ENCODE results near the gene ZNF628.

Gene ZNF628

GRCh38 chr19:55451163-55451964 lies 25.1 kb upstream of the ZNF628 start:
- DNase-seq (ENCODE audit: extremely low read depth, low read depth) = no peak
- TF ChIP-seq, protein P1, sequence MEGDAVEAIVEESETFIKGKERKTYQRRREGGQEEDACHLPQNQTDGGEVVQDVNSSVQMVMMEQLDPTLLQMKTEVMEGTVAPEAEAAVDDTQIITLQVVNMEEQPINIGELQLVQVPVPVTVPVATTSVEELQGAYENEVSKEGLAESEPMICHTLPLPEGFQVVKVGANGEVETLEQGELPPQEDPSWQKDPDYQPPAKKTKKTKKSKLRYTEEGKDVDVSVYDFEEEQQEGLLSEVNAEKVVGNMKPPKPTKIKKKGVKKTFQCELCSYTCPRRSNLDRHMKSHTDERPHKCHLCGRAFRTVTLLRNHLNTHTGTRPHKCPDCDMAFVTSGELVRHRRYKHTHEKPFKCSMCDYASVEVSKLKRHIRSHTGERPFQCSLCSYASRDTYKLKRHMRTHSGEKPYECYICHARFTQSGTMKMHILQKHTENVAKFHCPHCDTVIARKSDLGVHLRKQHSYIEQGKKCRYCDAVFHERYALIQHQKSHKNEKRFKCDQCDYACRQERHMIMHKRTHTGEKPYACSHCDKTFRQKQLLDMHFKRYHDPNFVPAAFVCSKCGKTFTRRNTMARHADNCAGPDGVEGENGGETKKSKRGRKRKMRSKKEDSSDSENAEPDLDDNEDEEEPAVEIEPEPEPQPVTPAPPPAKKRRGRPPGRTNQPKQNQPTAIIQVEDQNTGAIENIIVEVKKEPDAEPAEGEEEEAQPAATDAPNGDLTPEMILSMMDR (IDR thresholded peaks at IDR 0.05; ENCODE audit: low read depth, low read length) = no peak

DNA sequence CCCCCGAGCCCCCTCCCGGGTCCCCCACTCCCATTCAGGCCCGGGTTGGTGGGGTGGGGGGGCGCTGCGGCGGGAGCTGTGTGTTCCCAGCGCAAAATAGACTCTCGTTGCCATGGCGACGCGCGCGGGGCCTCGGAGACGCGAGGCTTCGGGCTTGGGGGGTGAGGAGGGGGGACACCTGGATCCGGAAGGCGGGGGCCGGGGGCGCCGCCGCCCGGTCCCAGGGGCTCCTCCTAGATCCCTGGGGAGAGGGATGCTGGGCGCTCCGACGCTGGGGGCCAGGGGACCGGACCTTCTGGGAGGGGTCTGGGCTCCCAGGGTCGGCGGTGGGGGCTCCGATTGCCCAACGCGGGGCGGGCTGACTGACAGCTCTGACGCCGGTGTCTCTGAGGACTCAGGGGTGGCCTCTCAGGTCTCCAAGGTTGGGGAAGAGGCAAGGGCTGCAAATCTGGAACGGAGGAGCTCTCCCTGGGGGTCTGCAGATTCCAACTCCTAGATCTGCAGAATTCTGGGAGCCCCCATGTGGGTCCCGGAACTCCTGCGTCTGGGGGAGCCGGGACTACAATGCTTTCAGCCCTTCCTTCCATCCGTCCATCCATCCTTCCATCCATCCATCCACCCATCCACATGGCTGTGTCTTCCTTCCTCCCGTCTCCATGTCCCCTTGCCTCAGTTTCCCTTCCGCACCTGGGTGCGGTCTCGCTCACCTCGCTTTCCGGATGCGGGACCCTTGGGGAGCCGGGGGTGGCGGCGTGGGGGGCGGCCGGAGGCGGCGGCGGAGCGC lies 24.3 kb upstream of the ZNF628 start:
- TF ChIP-seq, protein P1 (IDR thresholded peaks at IDR 0.05; ENCODE audit: low read depth, low read length) = no peak
- no peak for DNase-seq (ENCODE audit: extremely low read depth, low read depth)

GRCh38 chr19:55452749-55453346 lies 23.6 kb upstream of the ZNF628 start:
- no peak for DNase-seq (ENCODE audit: extremely low read depth, low read depth)
- TF ChIP-seq, protein P1 (IDR thresholded peaks at IDR 0.05; ENCODE audit: low read depth, low read length) = no peak

- TF ChIP-seq, protein P1 (IDR thresholded peaks at IDR 0.05; ENCODE audit: low read depth, low read length) = no peak
- DNase-seq (ENCODE audit: extremely low read depth, low read depth) = no peak
Measured at GRCh38 chr19:55453511-55454260, 22.7 kb upstream of the ZNF628 start.

DNA sequence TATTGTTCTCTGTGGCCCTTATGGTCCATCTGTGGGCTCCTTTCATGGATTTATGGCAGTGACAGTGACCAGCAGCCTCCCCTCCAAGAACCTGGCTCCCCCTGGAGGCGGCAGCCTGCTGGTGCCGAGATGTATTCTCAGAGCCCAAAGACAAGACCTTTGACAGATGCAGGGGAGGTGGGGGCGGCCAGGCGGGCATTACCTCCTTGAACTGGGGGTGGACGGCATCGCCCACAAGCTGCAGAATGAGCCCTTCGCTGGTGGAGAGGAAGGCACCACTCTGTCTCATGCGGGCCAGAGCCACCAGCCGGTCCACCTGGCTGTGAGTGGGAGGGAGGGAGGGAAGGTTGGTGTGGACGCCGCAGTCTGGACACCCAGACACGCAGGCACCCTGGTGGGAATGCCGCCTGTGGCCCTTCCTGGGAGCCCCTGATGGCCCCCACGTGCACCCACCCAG lies 21.6 kb upstream of the ZNF628 start:
- TF ChIP-seq, protein P1 (IDR thresholded peaks at IDR 0.05; ENCODE audit: low read depth, low read length) = peak; percentile 72
- no peak for DNase-seq (ENCODE audit: extremely low read depth, low read depth)

GRCh38 chr19:55455576-55456235 lies 20.7 kb upstream of the ZNF628 start:
- TF ChIP-seq, protein P1 (IDR thresholded peaks at IDR 0.05; ENCODE audit: low read depth, low read length) = no peak
- no peak for DNase-seq (ENCODE audit: extremely low read depth, low read depth)

All from AG09319 (cell line).